PFSK-1 (cell line): ENCODE data around the gene CAMSAP1.

Source experiments
- FOXP2 ChIP-seq: optimal IDR thresholded peaks from 2 replicates; pipeline ENCODE3; 2011; ENCODE audit warnings: borderline replicate concordance, control low read depth, inconsistent platforms; ENCODE audit not compliant: insufficient read depth; ENCODE audit errors: extremely low read length, extremely low read depth
- POLR2AphosphoS5 ChIP-seq: IDR thresholded peaks from 2 replicates; pipeline ENCODE4 v1.6.1; 2012; ENCODE audit warnings: low read depth, mild to moderate bottlenecking, control low read depth, low read length, moderate library complexity
- SIN3A ChIP-seq: IDR thresholded peaks from 2 replicates; pipeline ENCODE4 v1.6.1; 2012; ENCODE audit warnings: mild to moderate bottlenecking, low read length, moderate library complexity, borderline replicate concordance; ENCODE audit not compliant: insufficient read depth
- TAF1 ChIP-seq: IDR thresholded peaks from 2 replicates; pipeline ENCODE4 v1.6.1; 2012; ENCODE audit warnings: low read length, control low read depth, borderline replicate concordance; ENCODE audit not compliant: insufficient read depth
- TF ChIP-seq, protein P1 (sequence below), 2 experiments: IDR thresholded peaks; 2 replicates each; pipeline versions ENCODE4 v1.6.1 to v1.8.0; 2011 to 2012; ENCODE audit warnings: low read depth in 2 of 2, low read length in 2 of 2, control low read depth in 1 of 2, inconsistent platforms in 1 of 2, mild to moderate bottlenecking in 1 of 2, moderate library complexity in 1 of 2; ENCODE audit not compliant: insufficient read depth in 1 of 2

The CAMSAP1 gene

DNA sequence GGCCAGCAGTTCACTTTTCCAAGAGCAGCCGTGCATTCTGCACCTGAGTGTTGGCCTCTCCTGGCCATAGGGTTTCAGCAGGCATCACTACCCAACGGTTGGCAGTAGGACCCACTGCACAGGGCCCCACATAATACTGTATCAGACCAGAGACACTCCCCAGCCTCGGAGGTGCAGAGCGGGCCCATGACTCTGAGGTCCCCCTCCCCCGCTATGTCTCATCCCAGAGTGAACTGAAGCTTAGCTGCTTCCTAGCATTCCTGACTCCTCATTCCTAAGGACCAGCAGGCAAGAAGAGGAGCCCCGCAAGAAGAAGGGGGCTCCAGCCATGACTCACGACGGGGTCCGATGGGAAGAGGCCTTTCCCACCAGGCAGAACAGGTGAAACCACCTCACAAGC, 67.2 kb downstream of the CAMSAP1 start:
- TF ChIP-seq, protein P1, sequence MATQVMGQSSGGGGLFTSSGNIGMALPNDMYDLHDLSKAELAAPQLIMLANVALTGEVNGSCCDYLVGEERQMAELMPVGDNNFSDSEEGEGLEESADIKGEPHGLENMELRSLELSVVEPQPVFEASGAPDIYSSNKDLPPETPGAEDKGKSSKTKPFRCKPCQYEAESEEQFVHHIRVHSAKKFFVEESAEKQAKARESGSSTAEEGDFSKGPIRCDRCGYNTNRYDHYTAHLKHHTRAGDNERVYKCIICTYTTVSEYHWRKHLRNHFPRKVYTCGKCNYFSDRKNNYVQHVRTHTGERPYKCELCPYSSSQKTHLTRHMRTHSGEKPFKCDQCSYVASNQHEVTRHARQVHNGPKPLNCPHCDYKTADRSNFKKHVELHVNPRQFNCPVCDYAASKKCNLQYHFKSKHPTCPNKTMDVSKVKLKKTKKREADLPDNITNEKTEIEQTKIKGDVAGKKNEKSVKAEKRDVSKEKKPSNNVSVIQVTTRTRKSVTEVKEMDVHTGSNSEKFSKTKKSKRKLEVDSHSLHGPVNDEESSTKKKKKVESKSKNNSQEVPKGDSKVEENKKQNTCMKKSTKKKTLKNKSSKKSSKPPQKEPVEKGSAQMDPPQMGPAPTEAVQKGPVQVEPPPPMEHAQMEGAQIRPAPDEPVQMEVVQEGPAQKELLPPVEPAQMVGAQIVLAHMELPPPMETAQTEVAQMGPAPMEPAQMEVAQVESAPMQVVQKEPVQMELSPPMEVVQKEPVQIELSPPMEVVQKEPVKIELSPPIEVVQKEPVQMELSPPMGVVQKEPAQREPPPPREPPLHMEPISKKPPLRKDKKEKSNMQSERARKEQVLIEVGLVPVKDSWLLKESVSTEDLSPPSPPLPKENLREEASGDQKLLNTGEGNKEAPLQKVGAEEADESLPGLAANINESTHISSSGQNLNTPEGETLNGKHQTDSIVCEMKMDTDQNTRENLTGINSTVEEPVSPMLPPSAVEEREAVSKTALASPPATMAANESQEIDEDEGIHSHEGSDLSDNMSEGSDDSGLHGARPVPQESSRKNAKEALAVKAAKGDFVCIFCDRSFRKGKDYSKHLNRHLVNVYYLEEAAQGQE (IDR thresholded peaks at IDR 0.05; ENCODE audit: insufficient read depth in 1 of 2, low read depth in 2 of 2, low read length in 2 of 2) = no peak
- TF ChIP-seq POLR2AphosphoS5 = no peak
- TF ChIP-seq FOXP2 = no peak
- TF ChIP-seq SIN3A = no peak
- no peak for TF ChIP-seq TAF1

DNA sequence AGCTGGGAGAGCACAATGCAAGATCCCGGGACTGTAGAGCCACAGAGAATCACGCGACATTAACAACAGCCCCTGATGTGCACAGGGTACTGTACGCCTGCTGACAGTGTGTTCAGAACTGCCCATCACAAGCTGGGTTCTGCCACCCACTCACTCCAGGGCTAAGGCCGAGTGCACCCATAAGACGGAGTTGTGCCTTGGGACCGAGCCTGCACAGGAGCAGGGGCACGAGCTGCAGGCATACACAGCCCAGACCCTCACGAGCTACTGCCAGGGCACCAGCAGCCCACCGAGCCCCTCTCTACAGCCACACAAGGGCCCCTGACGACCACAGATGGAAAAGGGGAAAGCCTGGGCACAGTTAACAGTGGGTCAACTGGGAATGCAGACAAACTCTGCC, 67.8 kb downstream of the CAMSAP1 start:
- TF ChIP-seq, protein P1 (IDR thresholded peaks at IDR 0.05; ENCODE audit: insufficient read depth in 1 of 2, low read depth in 2 of 2, low read length in 2 of 2) = no peak
- TF ChIP-seq SIN3A = no peak
- TF ChIP-seq POLR2AphosphoS5 = no peak
- TF ChIP-seq TAF1 = no peak
- no peak for TF ChIP-seq FOXP2

DNA sequence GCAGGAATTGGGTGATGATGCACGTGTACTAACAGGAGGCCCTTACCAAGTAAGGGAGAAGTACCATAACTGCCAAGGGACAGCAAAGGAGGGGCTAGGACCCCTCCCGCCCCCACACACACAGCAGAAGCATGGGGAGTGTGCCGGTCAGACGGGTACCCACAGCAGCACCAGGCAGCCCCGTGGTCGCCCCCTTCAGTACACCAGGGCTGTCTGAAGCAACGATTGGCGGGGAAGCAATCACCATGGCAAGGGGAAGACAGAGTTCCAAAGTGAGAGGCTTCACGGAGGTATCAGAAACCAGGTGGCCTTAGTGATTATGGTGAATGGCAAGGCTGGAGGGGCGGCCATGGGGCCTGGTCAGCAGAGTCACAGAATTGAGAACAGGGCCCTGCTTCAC, 72.2 kb downstream of the CAMSAP1 start:
- TF ChIP-seq FOXP2 (no peak), SIN3A (no peak), TAF1 (no peak), POLR2AphosphoS5 (no peak)
- TF ChIP-seq, protein P1 (IDR thresholded peaks at IDR 0.05; ENCODE audit: insufficient read depth in 1 of 2, low read depth in 2 of 2, low read length in 2 of 2) = no peak

DNA sequence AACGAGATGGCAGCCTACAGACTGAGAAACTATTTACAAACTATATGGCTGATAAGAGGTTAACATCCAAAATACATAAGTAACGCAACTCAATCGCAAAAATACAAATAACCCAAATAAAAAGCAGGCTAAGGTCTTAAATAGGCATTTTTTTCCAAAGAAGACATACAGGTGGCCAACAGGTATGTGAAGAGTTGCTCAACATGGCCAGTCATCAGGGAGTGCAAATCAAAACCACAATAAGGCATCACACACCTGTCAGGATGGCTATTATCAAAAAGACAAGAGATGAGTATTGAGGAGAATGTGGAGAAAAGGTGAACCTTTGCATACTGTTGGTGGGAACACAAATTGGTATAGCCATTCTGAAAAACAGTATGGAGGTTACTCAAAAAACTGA, 73.5 kb downstream of the CAMSAP1 start:
- TF ChIP-seq POLR2AphosphoS5 = no peak
- no peak for TF ChIP-seq TAF1
- TF ChIP-seq, protein P1 (IDR thresholded peaks at IDR 0.05; ENCODE audit: insufficient read depth in 1 of 2, low read depth in 2 of 2, low read length in 2 of 2) = no peak
- TF ChIP-seq SIN3A = no peak
- no peak for TF ChIP-seq FOXP2

DNA sequence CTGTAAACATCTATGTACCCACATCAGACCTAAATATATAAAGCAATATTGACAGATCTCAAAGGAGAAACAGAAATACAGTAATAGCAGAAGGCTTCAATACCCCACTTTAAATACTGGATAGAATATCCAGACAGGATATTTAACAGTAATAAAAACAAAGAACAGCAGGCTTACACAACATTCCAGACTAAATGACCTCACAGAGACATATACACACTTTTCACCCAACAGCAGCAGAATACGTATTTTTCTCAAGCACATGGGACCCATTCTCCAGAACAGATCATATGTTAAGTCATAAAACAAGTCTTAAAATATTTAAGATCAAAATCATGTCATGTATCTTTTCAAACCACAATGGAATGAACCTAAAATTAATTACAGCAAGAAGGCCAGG, 76.8 kb downstream of the CAMSAP1 start:
- TF ChIP-seq POLR2AphosphoS5 (no peak), SIN3A (no peak), TAF1 (no peak), FOXP2 (no peak)
- TF ChIP-seq, protein P1 (IDR thresholded peaks at IDR 0.05; ENCODE audit: insufficient read depth in 1 of 2, low read depth in 2 of 2, low read length in 2 of 2) = no peak
